ENCODE measurements around the gene TMEM82.

- TF ChIP-seq SUZ12 (IDR thresholded peaks at IDR 0.05) (no peak), FOXA1 (IDR thresholded peaks at IDR 0.05) (no peak), ELF4 (IDR thresholded peaks at IDR 0.05) (no peak), CTBP1 (IDR thresholded peaks at IDR 0.05; ENCODE audit: borderline replicate concordance) (no peak), SP1 (IDR thresholded peaks at IDR 0.05) (no peak), FOXK2 (IDR thresholded peaks at IDR 0.05) (no peak), BHLHE40 (IDR thresholded peaks at IDR 0.05; ENCODE audit: borderline replicate concordance) (no peak), TARDBP (IDR thresholded peaks at IDR 0.05) (no peak), FOXM1 (IDR thresholded peaks at IDR 0.05; ENCODE audit: borderline replicate concordance) (no peak), LEF1 (IDR thresholded peaks at IDR 0.05; ENCODE audit: borderline replicate concordance) (no peak)
These were observed 43.4 kb downstream of the TMEM82 start for GRCh38 chr1:15785683-15786082.

All from HEK293T (cell line).